ENCODE results near the gene MEX3A. TPM values are rescaled to one million over a fixed set of nuclear protein-coding genes. Genes with fewer than 3 reads are reported as not detected.

Gene MEX3A
- total and polyA plus RNA-seq, 10 of the 15 experiments (the other 5 are each of a cell fraction or from before 2014, with no cell fraction given): 0.11 to 5.1 (median 1.7) TPM

- TF ChIP-seq BHLHE40 (IDR thresholded peaks at IDR 0.05; ENCODE audit: borderline replicate concordance in 1 of 2, low read depth in 2 of 2, low read length in 1 of 2): peak in 1 of 2 experiments; percentile 75; a peak in 2 of 4 replicates
- TF ChIP-seq IKZF1 (conservative IDR thresholded peaks at IDR 0.05): peak; percentile 79
- peak; percentile 69 for TF ChIP-seq RUNX3 (IDR thresholded peaks at IDR 0.05; ENCODE audit: low read length)
- peak; percentile 27 for TF ChIP-seq GATAD2B (conservative IDR thresholded peaks at IDR 0.05; ENCODE audit: low read depth)
- TF ChIP-seq RAD51 (IDR thresholded peaks at IDR 0.05): peak; percentile 77
- peak; percentile 11 for TF ChIP-seq MEF2B (IDR thresholded peaks at IDR 0.05; ENCODE audit: partially characterized antibody, poor library complexity, severe bottlenecking)
- 0 out of 2 replicates have a peak, but pooled peaks have one; percentile 20 for TF ChIP-seq TAF1 (IDR thresholded peaks at IDR 0.05; ENCODE audit: borderline replicate concordance, low read depth, low read length)
- no peak for TF ChIP-seq TCF12 (IDR thresholded peaks at IDR 0.05; ENCODE audit: low read depth, low read length)
- TF ChIP-seq MTA2 (IDR thresholded peaks at IDR 0.05; ENCODE audit: low read depth): peak; percentile 54
- 0 out of 2 replicates have a peak, but pooled peaks have one; percentile 10 for TF ChIP-seq SMARCA5 (IDR thresholded peaks at IDR 0.05)
- TF ChIP-seq HDGF (IDR thresholded peaks at IDR 0.05): peak; percentile 89
- TF ChIP-seq SP1 (IDR thresholded peaks at IDR 0.05; ENCODE audit: low read depth, low read length): peak; percentile 21
- peak; percentile 64 to 73; a peak in 3 of 4 replicates for TF ChIP-seq IKZF2 (IDR thresholded peaks at IDR 0.05)
- peak; percentile 12; the same call in 1 of the 2 replicates for TF ChIP-seq SPI1 (IDR thresholded peaks at IDR 0.05; ENCODE audit: borderline replicate concordance, insufficient read depth, low read depth, low read length)
- TF ChIP-seq IRF5 (IDR thresholded peaks at IDR 0.05; ENCODE audit: borderline replicate concordance): peak; percentile 56; the same call in 1 of the 2 replicates
- TF ChIP-seq WRNIP1 (IDR thresholded peaks at IDR 0.05; ENCODE audit: borderline replicate concordance, low read depth, low read length): no peak
- TF ChIP-seq PAX8 (IDR thresholded peaks at IDR 0.05): no peak
These were observed 42.6 kb upstream of the MEX3A start (continued) for GRCh38 chr1:156124557-156125483.

All from GM12878 (cell line).